ENCODE results near the gene ZBTB25.

The ZBTB25 gene

DNA sequence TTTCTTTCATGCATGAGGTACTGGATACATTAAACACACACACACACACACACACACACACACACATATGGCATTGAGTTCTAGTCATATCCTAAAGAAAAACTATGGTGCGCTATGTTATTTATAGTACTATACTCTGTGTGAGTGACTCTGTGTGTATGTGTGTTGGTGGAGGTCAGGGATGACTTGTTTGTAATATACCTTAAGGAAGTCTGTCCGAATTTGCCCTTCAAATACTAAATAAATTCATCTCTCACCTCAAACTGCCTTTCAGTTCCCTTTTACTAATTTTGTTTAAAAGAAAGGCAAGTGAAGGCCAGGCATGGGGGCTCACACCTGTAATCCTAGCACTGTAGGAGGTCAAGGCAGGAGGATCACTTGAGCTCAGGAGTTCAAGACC lies 40.4 kb downstream of the ZBTB25 start:
- no peak for DNase-seq (ENCODE audit: low read depth, low spot score)
- WGBS (ENCODE audit: insufficient coverage, insufficient read length) = no CpG with 5 or more reads among the region's 2 CpGs
- no peak overlapping the region for H3K27ac ChIP-seq (ENCODE audit: low read length)

DNA sequence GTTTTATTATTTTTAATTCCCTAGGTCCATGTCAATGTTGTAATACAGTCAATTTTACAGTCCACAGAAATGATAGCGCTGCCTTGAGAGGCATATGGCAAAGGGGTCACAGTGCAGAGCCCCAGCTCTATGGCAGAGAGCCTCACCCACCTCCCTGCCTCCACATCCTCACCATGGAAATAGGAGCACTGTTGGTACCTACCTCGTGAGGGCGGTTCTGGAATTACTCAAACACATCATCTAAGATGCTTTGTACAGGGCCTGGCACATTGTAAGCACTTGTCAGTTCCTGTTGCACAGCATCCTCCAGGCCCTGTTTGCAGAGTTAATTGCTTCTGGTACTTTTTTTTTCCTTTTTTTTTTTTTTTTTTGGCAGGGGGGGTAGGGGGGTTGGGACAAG lies 42.4 kb downstream of the ZBTB25 start:
- Histone ChIP-seq H3K9me3 (ENCODE audit: control insufficient read depth, insufficient read depth, low read length) (no peaks in the 10 kb centered on the region), H3K27me3 (ENCODE audit: control insufficient read depth, insufficient read depth, low read length) (no peaks in the 10 kb centered on the region), H3K4me3 (ENCODE audit: low read length) (no peak overlapping the region), H3K4me1 (ENCODE audit: control insufficient read depth, insufficient read depth, low read length) (0 out of 2 replicates have a peak, but pooled peaks cover 1% of the 10 kb centered on the region), H3K27ac (ENCODE audit: low read length) (no peak overlapping the region), H3K36me3 (ENCODE audit: control insufficient read depth, insufficient read depth, low read length) (peaks cover 2% of the 10 kb centered on the region; the same call in 1 of the 2 replicates)
- DNase-seq (ENCODE audit: low read depth, low spot score) = no peak
- no CpG with 5 or more reads among the region's 3 CpGs for WGBS (ENCODE audit: insufficient coverage, insufficient read length)

More for the DNA sequence above, 40.4 kb downstream of the ZBTB25 start:
- H3K9me3 ChIP-seq (ENCODE audit: control insufficient read depth, insufficient read depth, low read length) = no peaks in the 10 kb centered on the region
- H3K4me1 ChIP-seq (ENCODE audit: control insufficient read depth, insufficient read depth, low read length) = 0 out of 2 replicates have a peak, but pooled peaks cover 1% of the 10 kb centered on the region
- H3K4me3 ChIP-seq (ENCODE audit: low read length) = no peak overlapping the region
- H3K36me3 ChIP-seq (ENCODE audit: control insufficient read depth, insufficient read depth, low read length) = peaks cover 2% of the 10 kb centered on the region; the same call in 1 of the 2 replicates
- H3K27me3 ChIP-seq (ENCODE audit: control insufficient read depth, insufficient read depth, low read length) = no peaks in the 10 kb centered on the region

DNA sequence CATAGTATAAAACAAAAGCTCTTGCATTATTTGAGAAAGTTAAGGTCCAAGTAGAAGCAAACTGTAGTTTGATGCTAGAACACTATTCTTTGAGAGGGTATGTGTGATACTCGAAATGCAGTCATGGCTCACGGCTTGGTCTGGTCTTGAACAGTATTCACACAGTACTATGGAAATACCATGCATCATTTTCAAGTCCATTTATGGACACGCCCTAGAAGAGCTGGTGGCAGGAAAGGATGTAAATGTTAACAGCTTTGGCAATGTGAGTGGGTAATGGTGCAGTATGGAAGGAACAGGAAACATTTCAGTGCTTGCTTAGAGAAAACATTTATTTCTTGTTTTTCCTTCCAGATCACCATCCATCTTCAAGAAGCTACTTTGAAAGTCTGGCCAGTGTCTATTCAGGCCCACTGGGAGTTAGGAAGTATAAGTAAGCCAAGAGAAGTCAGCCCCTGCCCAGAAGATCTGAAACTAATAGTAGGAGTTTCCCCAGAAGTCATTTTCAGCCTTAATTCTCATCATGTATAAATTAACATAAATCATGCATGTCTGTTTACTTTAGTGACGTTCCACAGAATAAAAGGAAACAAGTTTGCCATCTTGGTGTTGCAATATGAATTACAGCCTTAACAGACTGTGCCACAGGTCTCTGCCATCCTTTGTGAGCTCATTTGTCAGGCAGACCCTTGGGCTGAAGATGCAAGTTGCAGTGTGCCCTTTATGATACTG lies 44.1 kb downstream of the ZBTB25 start:
- H3K4me3 ChIP-seq (ENCODE audit: low read length) = no peak overlapping the region
- H3K9me3 ChIP-seq (ENCODE audit: control insufficient read depth, insufficient read depth, low read length) = no peaks in the 10 kb centered on the region
- no peak for DNase-seq (ENCODE audit: low read depth, low spot score)
- H3K4me1 ChIP-seq (ENCODE audit: control insufficient read depth, insufficient read depth, low read length) = no peaks in the 10 kb centered on the region
- peaks cover 12% of the 10 kb centered on the region; the same call in 1 of the 2 replicates for H3K36me3 ChIP-seq (ENCODE audit: control insufficient read depth, insufficient read depth, low read length)
- H3K27ac ChIP-seq (ENCODE audit: low read length) = no peak overlapping the region
- H3K27me3 ChIP-seq (ENCODE audit: control insufficient read depth, insufficient read depth, low read length) = no peaks in the 10 kb centered on the region
- WGBS (ENCODE audit: insufficient coverage, insufficient read length) = no CpG with 5 or more reads among the region's 4 CpGs

DNA sequence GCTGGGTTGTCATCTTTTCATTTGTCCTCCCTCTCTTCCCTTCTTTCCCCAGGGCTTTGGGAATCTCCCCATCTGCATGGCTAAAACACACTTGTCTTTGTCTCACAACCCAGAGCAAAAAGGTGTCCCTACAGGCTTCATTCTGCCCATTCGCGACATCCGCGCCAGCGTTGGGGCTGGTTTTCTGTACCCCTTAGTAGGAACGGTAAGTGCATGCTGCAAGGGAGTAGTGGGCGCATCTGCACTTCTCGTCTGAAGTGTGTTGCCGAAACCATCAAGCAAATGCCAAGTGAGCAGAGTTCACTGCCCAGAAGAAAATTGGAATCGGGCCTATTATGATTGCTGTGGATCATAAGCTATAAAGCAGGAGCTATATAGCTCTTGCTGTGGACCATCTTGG lies 49.0 kb downstream of the ZBTB25 start:
- no peaks in the 10 kb centered on the region for H3K4me1 ChIP-seq (ENCODE audit: control insufficient read depth, insufficient read depth, low read length)
- H3K27ac ChIP-seq (ENCODE audit: low read length) = no peak overlapping the region
- H3K36me3 ChIP-seq (ENCODE audit: control insufficient read depth, insufficient read depth, low read length) = peaks cover 35% of the 10 kb centered on the region
- no peak for DNase-seq (ENCODE audit: low read depth, low spot score)
- WGBS (ENCODE audit: insufficient coverage, insufficient read length) = no CpG with 5 or more reads among the region's 10 CpGs
- no peaks in the 10 kb centered on the region for H3K27me3 ChIP-seq (ENCODE audit: control insufficient read depth, insufficient read depth, low read length)
- H3K4me3 ChIP-seq (ENCODE audit: low read length) = no peak overlapping the region
- H3K9me3 ChIP-seq (ENCODE audit: control insufficient read depth, insufficient read depth, low read length) = no peaks in the 10 kb centered on the region

DNA sequence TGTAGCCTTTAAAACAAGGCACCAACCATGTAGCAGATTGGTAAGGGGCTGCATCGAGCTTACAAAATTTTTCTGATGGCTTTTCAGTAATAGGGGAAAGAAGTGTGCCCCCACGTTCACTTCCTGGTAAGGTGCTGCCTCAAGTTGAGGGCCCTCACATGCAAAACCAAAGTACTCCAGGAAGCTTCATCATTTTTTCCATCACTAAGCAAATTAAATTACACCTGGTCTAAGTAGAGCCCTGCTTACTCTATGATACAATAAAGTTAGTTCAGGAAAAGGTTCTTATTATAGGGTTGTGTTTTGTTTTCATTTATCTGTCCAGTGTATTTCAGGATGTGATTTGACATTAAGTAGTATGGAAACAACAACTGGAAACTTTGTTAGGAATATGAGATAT lies 53.4 kb downstream of the ZBTB25 start:
- Histone ChIP-seq H3K36me3 (ENCODE audit: control insufficient read depth, insufficient read depth, low read length) (peaks cover 38% of the 10 kb centered on the region), H3K4me1 (ENCODE audit: control insufficient read depth, insufficient read depth, low read length) (no peaks in the 10 kb centered on the region), H3K27me3 (ENCODE audit: control insufficient read depth, insufficient read depth, low read length) (no peaks in the 10 kb centered on the region), H3K9me3 (ENCODE audit: control insufficient read depth, insufficient read depth, low read length) (no peaks in the 10 kb centered on the region), H3K4me3 (ENCODE audit: low read length) (no peak overlapping the region), H3K27ac (ENCODE audit: low read length) (no peak overlapping the region)
- no peak for DNase-seq (ENCODE audit: low read depth, low spot score)
- WGBS (ENCODE audit: insufficient coverage, insufficient read length) = no CpG with 5 or more reads among the region's 2 CpGs

DNA sequence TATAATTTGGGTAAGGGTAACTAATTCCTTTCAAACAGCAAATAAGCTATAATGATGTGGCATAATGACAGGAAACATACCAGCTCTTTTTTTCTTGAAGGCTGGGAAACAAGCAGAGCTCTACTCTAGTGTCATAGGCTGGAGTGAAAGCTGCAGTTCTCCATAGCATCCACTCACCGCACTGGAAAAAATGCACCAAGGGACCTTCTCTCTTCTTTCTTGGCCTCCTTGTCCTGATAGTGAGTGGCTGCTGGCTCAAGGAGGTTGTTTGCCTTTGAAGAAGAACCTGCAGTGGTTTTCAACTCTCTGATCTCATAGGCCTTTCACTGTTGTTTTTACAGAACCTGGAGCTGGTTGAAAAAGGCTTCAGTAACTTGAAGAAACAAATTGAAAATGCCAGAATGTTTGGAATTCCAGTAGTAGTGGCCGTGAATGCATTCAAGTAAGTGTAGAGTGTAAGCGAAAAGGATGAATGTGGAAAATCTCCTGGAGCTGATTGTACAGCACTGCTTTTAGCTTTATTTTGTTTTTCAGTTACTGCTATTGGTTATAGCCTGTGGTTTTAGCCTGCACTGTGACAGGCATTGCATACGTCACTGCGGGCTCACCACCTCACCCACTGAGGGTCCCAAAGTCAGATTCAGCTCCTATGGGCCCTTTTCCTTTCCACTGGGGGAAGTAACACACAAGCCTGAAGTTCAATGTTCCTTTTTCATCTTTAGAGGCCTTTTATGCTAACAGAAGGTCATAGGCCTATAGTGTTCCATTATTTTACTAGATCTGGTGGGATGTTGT lies 55.6 kb downstream of the ZBTB25 start:
- DNase-seq (ENCODE audit: low read depth, low spot score) = no peak
- 100% methylated on average over 2 of the region's 5 CpGs for WGBS (ENCODE audit: insufficient coverage, insufficient read length)
- no peaks in the 10 kb centered on the region for H3K27me3 ChIP-seq (ENCODE audit: control insufficient read depth, insufficient read depth, low read length)
- peaks cover 42% of the 10 kb centered on the region for H3K36me3 ChIP-seq (ENCODE audit: control insufficient read depth, insufficient read depth, low read length)
- H3K27ac ChIP-seq (ENCODE audit: low read length) = no peak overlapping the region
- H3K9me3 ChIP-seq (ENCODE audit: control insufficient read depth, insufficient read depth, low read length) = no peaks in the 10 kb centered on the region
- no peak overlapping the region for H3K4me3 ChIP-seq (ENCODE audit: low read length)
- no peaks in the 10 kb centered on the region for H3K4me1 ChIP-seq (ENCODE audit: control insufficient read depth, insufficient read depth, low read length)

- Histone ChIP-seq H3K27me3 (ENCODE audit: control insufficient read depth, insufficient read depth, low read length) (no peaks in the 10 kb centered on the region), H3K4me1 (ENCODE audit: control insufficient read depth, insufficient read depth, low read length) (no peaks in the 10 kb centered on the region), H3K9me3 (ENCODE audit: control insufficient read depth, insufficient read depth, low read length) (no peaks in the 10 kb centered on the region), H3K36me3 (ENCODE audit: control insufficient read depth, insufficient read depth, low read length) (peaks cover 47% of the 10 kb centered on the region), H3K27ac (ENCODE audit: low read length) (no peak overlapping the region), H3K4me3 (ENCODE audit: low read length) (no peak overlapping the region)
- no peak for DNase-seq (ENCODE audit: low read depth, low spot score)
- WGBS (ENCODE audit: insufficient coverage, insufficient read length) = no CpG with 5 or more reads among the region's 7 CpGs
Observed at GRCh38 chr14:64444984-64445845, 58.4 kb downstream of the ZBTB25 start.

DNA sequence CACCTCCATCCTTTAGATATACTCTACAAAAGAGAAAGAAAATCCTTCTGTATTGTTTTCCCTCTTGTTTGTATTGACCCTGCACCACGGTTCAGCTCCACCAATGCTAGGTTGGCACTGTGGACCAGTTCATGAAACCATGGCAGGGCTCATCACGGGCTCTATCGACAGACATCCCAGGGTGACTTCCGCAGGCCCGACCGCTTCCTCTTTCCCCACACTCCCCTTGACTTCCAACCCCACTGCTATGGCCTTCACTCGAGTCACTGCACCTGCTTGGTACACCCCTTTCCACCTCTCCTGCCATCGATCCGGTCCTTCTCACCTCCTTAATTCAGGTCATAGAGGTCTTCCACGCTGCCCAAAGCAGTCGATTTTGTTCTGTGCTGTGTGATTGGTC lies 59.5 kb downstream of the ZBTB25 start:
- no peak for DNase-seq (ENCODE audit: low read depth, low spot score)
- Histone ChIP-seq H3K9me3 (ENCODE audit: control insufficient read depth, insufficient read depth, low read length) (no peaks in the 10 kb centered on the region), H3K27me3 (ENCODE audit: control insufficient read depth, insufficient read depth, low read length) (no peaks in the 10 kb centered on the region), H3K27ac (ENCODE audit: low read length) (no peak overlapping the region), H3K36me3 (ENCODE audit: control insufficient read depth, insufficient read depth, low read length) (peaks cover 43% of the 10 kb centered on the region; the same call in 1 of the 2 replicates), H3K4me3 (ENCODE audit: low read length) (no peak overlapping the region), H3K4me1 (ENCODE audit: control insufficient read depth, insufficient read depth, low read length) (no peaks in the 10 kb centered on the region)
- no CpG with 5 or more reads among the region's 11 CpGs for WGBS (ENCODE audit: insufficient coverage, insufficient read length)

DNA sequence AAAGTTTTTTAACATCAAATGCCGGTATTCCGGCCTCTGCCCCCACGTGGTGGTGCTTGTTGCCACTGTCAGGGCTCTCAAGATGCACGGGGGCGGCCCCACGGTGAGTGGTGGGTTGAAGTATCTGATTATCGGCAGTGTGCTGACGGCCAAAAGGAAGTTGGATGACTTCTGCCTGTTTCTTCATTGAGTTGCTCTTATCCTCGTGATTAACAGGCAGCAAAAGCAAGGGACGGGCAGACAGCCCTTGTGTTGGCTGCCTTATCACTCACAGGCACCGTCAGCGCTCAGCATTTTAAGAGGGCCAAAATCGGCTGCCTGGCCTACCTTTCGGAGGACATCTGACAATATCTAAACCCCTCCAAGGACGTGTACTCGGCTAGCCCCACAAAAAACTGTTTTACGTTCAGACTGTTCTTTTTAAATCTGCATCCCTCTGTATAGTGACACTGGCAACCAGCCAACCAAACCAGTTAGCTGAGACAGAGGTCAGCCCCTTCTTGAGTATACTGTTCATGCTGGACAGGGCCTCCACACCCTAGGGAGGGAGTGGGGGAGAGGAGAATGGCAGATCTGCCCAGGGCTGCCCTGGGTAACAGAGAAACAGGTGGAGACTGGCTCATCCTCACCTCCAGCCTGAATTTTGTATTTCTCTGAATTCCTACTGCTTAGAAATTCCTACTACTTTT lies 61.2 kb downstream of the ZBTB25 start:
- H3K27ac ChIP-seq (ENCODE audit: low read length) = no peak overlapping the region
- H3K36me3 ChIP-seq (ENCODE audit: control insufficient read depth, insufficient read depth, low read length) = peaks cover 37% of the 10 kb centered on the region; the same call in 1 of the 2 replicates
- H3K9me3 ChIP-seq (ENCODE audit: control insufficient read depth, insufficient read depth, low read length) = no peaks in the 10 kb centered on the region
- WGBS (ENCODE audit: insufficient coverage, insufficient read length) = no CpG with 5 or more reads among the region's 17 CpGs
- DNase-seq (ENCODE audit: low read depth, low spot score) = no peak
- H3K4me3 ChIP-seq (ENCODE audit: low read length) = no peak overlapping the region
- H3K27me3 ChIP-seq (ENCODE audit: control insufficient read depth, insufficient read depth, low read length) = no peaks in the 10 kb centered on the region
- no peaks in the 10 kb centered on the region for H3K4me1 ChIP-seq (ENCODE audit: control insufficient read depth, insufficient read depth, low read length)

All from iPS DF 6.9 (cell line).